DOHH2 (cell line): Measurements from ENCODE around the gene MEIS2.

Experiments
- EZH2phosphoT487 ChIP-seq: fragments of 200-600 bp; sonication (generic); IDR thresholded peaks from 2 replicates; pipeline ENCODE4 v1.6.1; 2017; ENCODE audit warnings: borderline replicate concordance, mild to moderate bottlenecking, antibody characterized with exemption, low read length, moderate library complexity, mixed read lengths
- TF ChIP-seq, protein P1 (sequence below): fragments of 200-600 bp; sonication (generic); IDR thresholded peaks from one replicate; pipeline ENCODE4 v1.5.1; 2014; ENCODE audit warnings: antibody characterized with exemption, mild to moderate bottlenecking, low read depth, low read length; ENCODE audit not compliant: poor library complexity, severe bottlenecking

DNA sequence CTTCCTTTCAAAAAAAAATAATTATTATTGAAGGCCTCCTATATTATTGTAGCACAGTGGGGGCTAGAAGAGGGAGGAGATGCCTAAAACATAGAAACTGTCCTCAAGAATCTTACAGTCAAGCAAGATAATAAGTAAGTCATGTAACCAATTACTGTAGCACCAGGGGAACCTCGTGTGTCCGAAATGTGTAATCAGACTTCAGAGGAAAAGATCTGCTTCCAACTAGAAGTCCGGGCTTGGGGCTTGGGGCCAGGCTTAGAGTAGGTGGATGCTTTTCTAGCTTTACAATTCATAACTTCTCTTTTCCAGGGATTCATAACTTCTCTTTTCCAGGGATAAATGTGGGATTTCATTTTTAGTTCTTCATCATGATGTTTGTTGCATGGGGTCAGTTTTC is 29.2 kb downstream of the MEIS2 start:
- TF ChIP-seq, protein P1, sequence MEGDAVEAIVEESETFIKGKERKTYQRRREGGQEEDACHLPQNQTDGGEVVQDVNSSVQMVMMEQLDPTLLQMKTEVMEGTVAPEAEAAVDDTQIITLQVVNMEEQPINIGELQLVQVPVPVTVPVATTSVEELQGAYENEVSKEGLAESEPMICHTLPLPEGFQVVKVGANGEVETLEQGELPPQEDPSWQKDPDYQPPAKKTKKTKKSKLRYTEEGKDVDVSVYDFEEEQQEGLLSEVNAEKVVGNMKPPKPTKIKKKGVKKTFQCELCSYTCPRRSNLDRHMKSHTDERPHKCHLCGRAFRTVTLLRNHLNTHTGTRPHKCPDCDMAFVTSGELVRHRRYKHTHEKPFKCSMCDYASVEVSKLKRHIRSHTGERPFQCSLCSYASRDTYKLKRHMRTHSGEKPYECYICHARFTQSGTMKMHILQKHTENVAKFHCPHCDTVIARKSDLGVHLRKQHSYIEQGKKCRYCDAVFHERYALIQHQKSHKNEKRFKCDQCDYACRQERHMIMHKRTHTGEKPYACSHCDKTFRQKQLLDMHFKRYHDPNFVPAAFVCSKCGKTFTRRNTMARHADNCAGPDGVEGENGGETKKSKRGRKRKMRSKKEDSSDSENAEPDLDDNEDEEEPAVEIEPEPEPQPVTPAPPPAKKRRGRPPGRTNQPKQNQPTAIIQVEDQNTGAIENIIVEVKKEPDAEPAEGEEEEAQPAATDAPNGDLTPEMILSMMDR: no peak
- TF ChIP-seq EZH2phosphoT487: no peak
